H9 (cell line): Measurements from ENCODE around the gene AIFM1. TPM values are rescaled to one million over a fixed set of nuclear protein-coding genes. Genes with fewer than 3 reads are reported as not detected.

Source experiments
- DNase-seq: peaks from one replicate; pipeline ENCODE4 v3.0.0-alpha.2; 2017
- H2AFZ ChIP-seq: one replicate; pipeline ENCODE4 v1.6.1; 2013; ENCODE audit warnings: mild to moderate bottlenecking, low read length, control low read depth, moderate library complexity
- H2AK5ac ChIP-seq: 2 replicates; pipeline ENCODE4 v1.6.1; 2013; ENCODE audit warnings: low read length, control low read depth, mixed read lengths; ENCODE audit not compliant: insufficient read length
- H2BK120ac ChIP-seq: one replicate; pipeline ENCODE4 v1.6.1; 2013; ENCODE audit warnings: low read depth, mild to moderate bottlenecking, low read length, control low read depth, inconsistent platforms; ENCODE audit not compliant: poor library complexity, severe bottlenecking
- H2BK12ac ChIP-seq: 2 replicates; pipeline ENCODE4 v1.6.1; 2013; ENCODE audit warnings: low read length, control low read depth, mixed read lengths, low read depth; ENCODE audit not compliant: insufficient read length
- H2BK15ac ChIP-seq: 2 replicates; pipeline ENCODE4 v1.6.1; 2013; ENCODE audit warnings: low read depth, low read length, control low read depth
- H2BK20ac ChIP-seq: one replicate; pipeline ENCODE4 v1.6.1; 2013; ENCODE audit warnings: low read depth, mild to moderate bottlenecking, low read length, control low read depth, inconsistent platforms; ENCODE audit not compliant: poor library complexity, severe bottlenecking
- H2BK5ac ChIP-seq: 2 replicates; pipeline ENCODE4 v1.6.1; 2013; ENCODE audit warnings: low read length, control low read depth, mixed read lengths; ENCODE audit not compliant: insufficient read length
- H3K14ac ChIP-seq: 2 replicates; pipeline ENCODE4 v1.6.1; 2013; ENCODE audit warnings: low read length, control low read depth; ENCODE audit not compliant: insufficient read depth
- H3K18ac ChIP-seq: 2 replicates; pipeline ENCODE4 v1.6.1; 2013; ENCODE audit warnings: low read depth, mild to moderate bottlenecking, mixed read lengths, low read length, control low read depth; ENCODE audit not compliant: insufficient read length
- H3K23ac ChIP-seq: 2 replicates; pipeline ENCODE4 v1.6.1; 2013; ENCODE audit warnings: low read length, control low read depth, mixed read lengths, low read depth; ENCODE audit not compliant: insufficient read length
- H3K23me2 ChIP-seq: 2 replicates; pipeline ENCODE4 v1.6.1; 2013; ENCODE audit warnings: low read depth, mild to moderate bottlenecking, mixed read lengths, low read length, control low read depth; ENCODE audit not compliant: insufficient read length, poor library complexity, severe bottlenecking
- H3K27ac ChIP-seq: 2 replicates; pipeline ENCODE4 v1.5.1; 2013; ENCODE audit warnings: low read length, control low read depth, mixed read lengths, low read depth; ENCODE audit not compliant: insufficient read length
- H3K27me3 ChIP-seq: 2 replicates; pipeline ENCODE4 v1.6.1; 2013; ENCODE audit warnings: low read length, control low read depth, inconsistent platforms; ENCODE audit not compliant: insufficient read depth
- H3K4ac ChIP-seq: 2 replicates; pipeline ENCODE4 v1.6.1; 2013; ENCODE audit warnings: low read depth, mild to moderate bottlenecking, control low read depth, inconsistent platforms, low read length, moderate library complexity
- H3K4me1 ChIP-seq: 2 replicates; pipeline ENCODE4 v1.6.1; 2013; ENCODE audit warnings: low read length, control low read depth, inconsistent platforms; ENCODE audit not compliant: insufficient read depth
- H3K4me2 ChIP-seq: 2 replicates; pipeline ENCODE4 v1.6.1; 2013; ENCODE audit warnings: low read length, control low read depth, mixed read lengths; ENCODE audit not compliant: insufficient read length, insufficient read depth
- H3K56ac ChIP-seq: 2 replicates; pipeline ENCODE4 v1.6.1; 2013; ENCODE audit warnings: low read depth, mild to moderate bottlenecking, mixed read lengths, low read length, control low read depth; ENCODE audit not compliant: insufficient read length
- H3K79me1 ChIP-seq: 2 replicates; pipeline ENCODE4 v1.6.1; 2013; ENCODE audit warnings: low read depth, mild to moderate bottlenecking, moderate library complexity, low read length, control low read depth, inconsistent platforms; ENCODE audit not compliant: insufficient read depth, poor library complexity, severe bottlenecking
- H3K79me2 ChIP-seq: 2 replicates; pipeline ENCODE4 v1.6.1; 2013; ENCODE audit warnings: low read length, control low read depth, inconsistent platforms; ENCODE audit not compliant: insufficient read depth
- H3K9ac ChIP-seq: 2 replicates; pipeline ENCODE4 v1.6.1; 2013; ENCODE audit warnings: low read length, control low read depth, mixed read lengths; ENCODE audit not compliant: insufficient read length; ENCODE audit errors: extremely low read depth
- H3K9me3 ChIP-seq: one replicate; pipeline ENCODE4 v1.6.1; 2013; ENCODE audit warnings: low read depth, low read length, inconsistent platforms; ENCODE audit not compliant: control insufficient read depth
- H3T11ph ChIP-seq: one replicate; pipeline ENCODE4 v1.6.1; 2013; ENCODE audit warnings: mild to moderate bottlenecking, low read length, control low read depth, inconsistent platforms
- H4K20me1 ChIP-seq: one replicate; pipeline ENCODE4 v1.6.1; 2013; ENCODE audit not compliant: control insufficient read depth, insufficient read length, insufficient read depth
- H4K5ac ChIP-seq: 2 replicates; pipeline ENCODE4 v1.6.1; 2013; ENCODE audit warnings: low read depth, mild to moderate bottlenecking, mixed read lengths, low read length, control low read depth; ENCODE audit not compliant: insufficient read length
- H4K8ac ChIP-seq: replicated peaks from 2 replicates; pipeline ENCODE4 v1.6.1; 2013; ENCODE audit warnings: low read length, control low read depth, mixed read lengths, low read depth; ENCODE audit not compliant: insufficient read length
- H4K91ac ChIP-seq: 2 replicates; pipeline ENCODE4 v1.6.1; 2013; ENCODE audit warnings: low read depth, mild to moderate bottlenecking, moderate library complexity, mixed read lengths, low read length, control low read depth; ENCODE audit not compliant: insufficient read length
- H3K27ac Mint-ChIP-seq, 3 experiments: 2 replicates in 2 of 3; 3 replicates in 1 of 3; pipeline ENCODE4 v1.8.0; 2020 to 2021; ENCODE audit warnings: mixed read lengths in 3 of 3, mild to moderate bottlenecking in 1 of 3, moderate library complexity in 1 of 3
- H3K27me3 Mint-ChIP-seq: 2 replicates; pipeline ENCODE4 v1.8.0; 2021; ENCODE audit warnings: low read depth, mild to moderate bottlenecking, moderate library complexity, mixed read lengths
- H3K36me3 Mint-ChIP-seq, 3 experiments: 2 replicates in 2 of 3; 3 replicates in 1 of 3; pipeline ENCODE4 v1.8.0; 2020 to 2021; ENCODE audit warnings: low read depth in 3 of 3, mixed read lengths in 3 of 3; ENCODE audit not compliant: insufficient read depth in 1 of 3
- H3K4me1 Mint-ChIP-seq, 2 experiments: 2 replicates each; pipeline ENCODE4 v1.8.0; 2020; ENCODE audit warnings: mixed read lengths in 2 of 2
- H3K4me3 Mint-ChIP-seq, 2 experiments: 2 replicates in 1 of 2; 3 replicates in 1 of 2; pipeline ENCODE4 v1.8.0; 2020 to 2021; ENCODE audit warnings: mild to moderate bottlenecking in 2 of 2, mixed read lengths in 2 of 2, moderate library complexity in 1 of 2
- H3K9me3 Mint-ChIP-seq, 2 experiments: 2 replicates in 1 of 2; 3 replicates in 1 of 2; pipeline ENCODE4 v1.8.0; 2020; ENCODE audit warnings: mild to moderate bottlenecking in 2 of 2, mixed read lengths in 2 of 2, moderate library complexity in 1 of 2
- WGBS: extraction: QIAGEN DNeasy Blood & Tissue Kit; methylation state at CpG from one replicate; pipeline ENCODE4 v1.1.7; 2013; ENCODE audit warnings: missing lambda C conversion rate, low lambda C conversion rate, mixed read lengths; ENCODE audit not compliant: insufficient read length; ENCODE audit errors: extremely low coverage; 5-methylcytosine and 5-hydroxymethylcytosine counted together
- total RNA-seq: library from RNA; stranded (reverse); gene quantifications from 2 replicates; pipeline ENCODE4 v1.2.1, GENCODE V29; 2021
- TF ChIP-seq, protein P1 (sequence below): fragments of 200-600 bp; sonication (generic); conservative IDR thresholded peaks from 3 replicates; pipeline ENCODE4 v1.8.0; 2021; ENCODE audit warnings: antibody characterized with exemption, mild to moderate bottlenecking

AIFM1 gene
- total RNA-seq, 1 experiment from 2014 or later: 43.7 TPM

GRCh38 chrX:130155564-130155963 lies 10.1 kb downstream of the AIFM1 start:
- no peak overlapping the region for H3K27ac ChIP-seq
- no peak overlapping the region for H3K56ac ChIP-seq
- H3K4me2 ChIP-seq: no peak overlapping the region
- no peak overlapping the region for H2AK5ac ChIP-seq
- H3K18ac ChIP-seq: no peak overlapping the region
- no peak overlapping the region for H3K23ac ChIP-seq
- no peak overlapping the region for H2AFZ ChIP-seq
- H2BK5ac ChIP-seq: no peak overlapping the region
- H2BK20ac ChIP-seq: no peak overlapping the region
- no peak overlapping the region for H3K27ac Mint-ChIP-seq
- H3K4me3 Mint-ChIP-seq: no peak overlapping the region
- H2BK120ac ChIP-seq: no peak overlapping the region
- peaks cover 0 to 56% of the 10 kb centered on the region in 2 experiments; a peak in 2 of 5 replicates for H3K9me3 Mint-ChIP-seq
- H3K9me3 ChIP-seq: no peaks in the 10 kb centered on the region
- H3K4me1 Mint-ChIP-seq: no peaks in the 10 kb centered on the region
- no peak overlapping the region for H3K9ac ChIP-seq
- no peak overlapping the region for H2BK15ac ChIP-seq
- no peaks in the 10 kb centered on the region for H3K27me3 Mint-ChIP-seq
- H3K23me2 ChIP-seq: no peaks in the 10 kb centered on the region
- H3K79me2 ChIP-seq: no peaks in the 10 kb centered on the region
- H3K4me1 ChIP-seq: no peaks in the 10 kb centered on the region
- no peak for DNase-seq
- H3K79me1 ChIP-seq: no peaks in the 10 kb centered on the region
- no peak overlapping the region for H4K5ac ChIP-seq
- TF ChIP-seq, protein P1, sequence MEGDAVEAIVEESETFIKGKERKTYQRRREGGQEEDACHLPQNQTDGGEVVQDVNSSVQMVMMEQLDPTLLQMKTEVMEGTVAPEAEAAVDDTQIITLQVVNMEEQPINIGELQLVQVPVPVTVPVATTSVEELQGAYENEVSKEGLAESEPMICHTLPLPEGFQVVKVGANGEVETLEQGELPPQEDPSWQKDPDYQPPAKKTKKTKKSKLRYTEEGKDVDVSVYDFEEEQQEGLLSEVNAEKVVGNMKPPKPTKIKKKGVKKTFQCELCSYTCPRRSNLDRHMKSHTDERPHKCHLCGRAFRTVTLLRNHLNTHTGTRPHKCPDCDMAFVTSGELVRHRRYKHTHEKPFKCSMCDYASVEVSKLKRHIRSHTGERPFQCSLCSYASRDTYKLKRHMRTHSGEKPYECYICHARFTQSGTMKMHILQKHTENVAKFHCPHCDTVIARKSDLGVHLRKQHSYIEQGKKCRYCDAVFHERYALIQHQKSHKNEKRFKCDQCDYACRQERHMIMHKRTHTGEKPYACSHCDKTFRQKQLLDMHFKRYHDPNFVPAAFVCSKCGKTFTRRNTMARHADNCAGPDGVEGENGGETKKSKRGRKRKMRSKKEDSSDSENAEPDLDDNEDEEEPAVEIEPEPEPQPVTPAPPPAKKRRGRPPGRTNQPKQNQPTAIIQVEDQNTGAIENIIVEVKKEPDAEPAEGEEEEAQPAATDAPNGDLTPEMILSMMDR: no peak
- WGBS: no CpG with 5 or more reads among the region's 2 CpGs
- H3K36me3 Mint-ChIP-seq: peaks cover 2 to 14% (median 3%) of the 10 kb centered on the region in 3 experiments; a peak in 4 of 7 replicates
- no peak overlapping the region for H4K91ac ChIP-seq
- no peaks in the 10 kb centered on the region for H3K27me3 ChIP-seq
- H2BK12ac ChIP-seq: no peak overlapping the region
- no peak overlapping the region for H3K14ac ChIP-seq
- no peak overlapping the region for H3K4ac ChIP-seq
- no peaks in the 10 kb centered on the region for H4K20me1 ChIP-seq
- H3T11ph ChIP-seq: no peak overlapping the region
- H4K8ac ChIP-seq: no peak overlapping the region
